ENCODE measurements around the gene C1orf232.

- TF ChIP-seq, protein P1, sequence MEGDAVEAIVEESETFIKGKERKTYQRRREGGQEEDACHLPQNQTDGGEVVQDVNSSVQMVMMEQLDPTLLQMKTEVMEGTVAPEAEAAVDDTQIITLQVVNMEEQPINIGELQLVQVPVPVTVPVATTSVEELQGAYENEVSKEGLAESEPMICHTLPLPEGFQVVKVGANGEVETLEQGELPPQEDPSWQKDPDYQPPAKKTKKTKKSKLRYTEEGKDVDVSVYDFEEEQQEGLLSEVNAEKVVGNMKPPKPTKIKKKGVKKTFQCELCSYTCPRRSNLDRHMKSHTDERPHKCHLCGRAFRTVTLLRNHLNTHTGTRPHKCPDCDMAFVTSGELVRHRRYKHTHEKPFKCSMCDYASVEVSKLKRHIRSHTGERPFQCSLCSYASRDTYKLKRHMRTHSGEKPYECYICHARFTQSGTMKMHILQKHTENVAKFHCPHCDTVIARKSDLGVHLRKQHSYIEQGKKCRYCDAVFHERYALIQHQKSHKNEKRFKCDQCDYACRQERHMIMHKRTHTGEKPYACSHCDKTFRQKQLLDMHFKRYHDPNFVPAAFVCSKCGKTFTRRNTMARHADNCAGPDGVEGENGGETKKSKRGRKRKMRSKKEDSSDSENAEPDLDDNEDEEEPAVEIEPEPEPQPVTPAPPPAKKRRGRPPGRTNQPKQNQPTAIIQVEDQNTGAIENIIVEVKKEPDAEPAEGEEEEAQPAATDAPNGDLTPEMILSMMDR (IDR thresholded peaks at IDR 0.05): peak; percentile 73 to 81
- TF ChIP-seq POLR2A (IDR thresholded peaks at IDR 0.05) (no peak), EP300 (IDR thresholded peaks at IDR 0.05) (no peak), POLR2AphosphoS5 (IDR thresholded peaks at IDR 0.05) (no peak)
Observed at GRCh38 chr1:26145041-26145959, 23.5 kb downstream of the C1orf232 start.
